Keratinocyte (primary cell): ENCODE measurements around the gene TDRD9.

Experiments
- EZH2 ChIP-seq: IDR thresholded peaks from one replicate; pipeline ENCODE4 v1.6.1; 2012; ENCODE audit warnings: inconsistent platforms, mild to moderate bottlenecking, low read length, moderate library complexity
- TF ChIP-seq, protein P1 (sequence below), 3 experiments: IDR thresholded peaks in 1 of 3; conservative IDR thresholded peaks in 1 of 3; optimal IDR thresholded peaks in 1 of 3; 2 replicates in 2 of 3; 3 replicates in 1 of 3; pipeline versions ENCODE3 to v1.5.1; 2011; ENCODE audit warnings: low read length in 3 of 3, mild to moderate bottlenecking in 3 of 3, moderate library complexity in 2 of 3, control low read depth in 1 of 3, inconsistent platforms in 1 of 3; ENCODE audit not compliant: insufficient read depth in 2 of 3; ENCODE audit errors: extremely low read depth in 1 of 3

DNA sequence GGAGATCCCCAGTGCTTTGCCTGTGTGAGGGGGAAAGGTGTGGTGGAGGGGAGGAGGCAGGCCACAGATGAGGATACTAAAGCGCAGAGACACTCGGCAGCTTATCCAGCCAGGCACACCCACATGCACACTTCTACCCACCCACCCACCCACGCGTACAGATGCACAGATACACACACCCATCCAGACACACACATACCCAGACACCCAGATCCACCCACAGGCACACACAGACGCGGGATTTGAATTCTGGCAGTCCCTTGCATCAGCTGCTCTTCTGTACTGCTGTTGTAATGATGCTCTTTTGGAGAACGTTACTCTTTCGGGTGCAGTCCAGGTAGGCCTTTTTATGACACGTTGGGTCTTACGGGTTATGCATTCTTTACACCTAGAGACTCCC is 69.8 kb downstream of the TDRD9 start:
- TF ChIP-seq, protein P1, sequence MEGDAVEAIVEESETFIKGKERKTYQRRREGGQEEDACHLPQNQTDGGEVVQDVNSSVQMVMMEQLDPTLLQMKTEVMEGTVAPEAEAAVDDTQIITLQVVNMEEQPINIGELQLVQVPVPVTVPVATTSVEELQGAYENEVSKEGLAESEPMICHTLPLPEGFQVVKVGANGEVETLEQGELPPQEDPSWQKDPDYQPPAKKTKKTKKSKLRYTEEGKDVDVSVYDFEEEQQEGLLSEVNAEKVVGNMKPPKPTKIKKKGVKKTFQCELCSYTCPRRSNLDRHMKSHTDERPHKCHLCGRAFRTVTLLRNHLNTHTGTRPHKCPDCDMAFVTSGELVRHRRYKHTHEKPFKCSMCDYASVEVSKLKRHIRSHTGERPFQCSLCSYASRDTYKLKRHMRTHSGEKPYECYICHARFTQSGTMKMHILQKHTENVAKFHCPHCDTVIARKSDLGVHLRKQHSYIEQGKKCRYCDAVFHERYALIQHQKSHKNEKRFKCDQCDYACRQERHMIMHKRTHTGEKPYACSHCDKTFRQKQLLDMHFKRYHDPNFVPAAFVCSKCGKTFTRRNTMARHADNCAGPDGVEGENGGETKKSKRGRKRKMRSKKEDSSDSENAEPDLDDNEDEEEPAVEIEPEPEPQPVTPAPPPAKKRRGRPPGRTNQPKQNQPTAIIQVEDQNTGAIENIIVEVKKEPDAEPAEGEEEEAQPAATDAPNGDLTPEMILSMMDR (optimal IDR thresholded peaks at IDR 0.05 in 1 of 3, IDR thresholded peaks at IDR 0.05 in 1 of 3, conservative IDR thresholded peaks at IDR 0.05 in 1 of 3; ENCODE audit: extremely low read depth in 1 of 3, insufficient read depth in 2 of 3, low read length in 3 of 3) = no peak
- no peak for TF ChIP-seq EZH2
